Measurements from ENCODE around the gene MAN2A2.

The MAN2A2 gene

GRCh38 chr15:90949979-90950675 is 47.0 kb downstream of the MAN2A2 start:
- TF ChIP-seq CTCF (IDR thresholded peaks at IDR 0.05; ENCODE audit: low read depth, low read length, poor library complexity, severe bottlenecking) = no peak
- TF ChIP-seq EZH2phosphoT487 (IDR thresholded peaks at IDR 0.05; ENCODE audit: borderline replicate concordance, low read length) = no peak
- H3K4me1 ChIP-seq (ENCODE audit: control insufficient read depth, low read length) = peaks cover 6% of the 10 kb centered on the region
- no peak overlapping the region for H3K4me3 ChIP-seq (ENCODE audit: low read length)
- no peak overlapping the region for H3K4me2 ChIP-seq (ENCODE audit: low read length)
- no peaks in the 10 kb centered on the region for H3F3A ChIP-seq (ENCODE audit: control insufficient read depth, insufficient read depth)
- no peaks in the 10 kb centered on the region for H4K20me1 ChIP-seq (ENCODE audit: control insufficient read depth, insufficient read depth, low read depth, low read length)
- no peaks in the 10 kb centered on the region for H3K79me2 ChIP-seq (ENCODE audit: control insufficient read depth, low read length)
- no peaks in the 10 kb centered on the region for H3K27me3 ChIP-seq (ENCODE audit: control insufficient read depth, low read length)
- no peak overlapping the region for H3K27ac ChIP-seq (ENCODE audit: low read depth, low read length)
- H3K9me3 ChIP-seq (ENCODE audit: control insufficient read depth, insufficient read depth, low read length) = no peaks in the 10 kb centered on the region
- H3K9me2 ChIP-seq (replicated peaks; ENCODE audit: control insufficient read depth, low read length) = no peaks in the 10 kb centered on the region
- peaks cover 69% of the 10 kb centered on the region for H3K36me3 ChIP-seq (ENCODE audit: control insufficient read depth, low read length)

DNA sequence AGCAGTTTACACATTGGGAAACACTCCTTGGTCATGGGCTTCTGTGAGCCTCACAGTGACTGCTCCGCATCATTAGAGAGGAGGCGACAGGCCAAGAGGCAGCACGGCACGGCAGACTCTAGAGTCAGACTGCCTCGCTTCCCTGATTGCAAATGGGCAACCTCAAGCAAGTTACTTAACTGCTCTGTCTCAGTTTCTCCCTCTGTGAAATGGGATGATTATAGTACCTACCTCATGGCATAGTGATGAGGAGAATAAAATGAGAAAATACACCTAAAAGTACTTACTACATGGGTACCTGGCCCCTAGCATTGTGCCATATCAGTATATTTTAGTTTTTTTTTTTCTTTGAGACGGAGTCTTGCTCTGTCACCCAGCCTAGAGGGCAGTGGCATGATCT is 47.6 kb downstream of the MAN2A2 start:
- H3K79me2 ChIP-seq (ENCODE audit: control insufficient read depth, low read length) = peaks cover 5% of the 10 kb centered on the region
- H3K4me2 ChIP-seq (ENCODE audit: low read length) = no peak overlapping the region
- peaks cover 69% of the 10 kb centered on the region for H3K36me3 ChIP-seq (ENCODE audit: control insufficient read depth, low read length)
- H3K27me3 ChIP-seq (ENCODE audit: control insufficient read depth, low read length) = no peaks in the 10 kb centered on the region
- H3K9me3 ChIP-seq (ENCODE audit: control insufficient read depth, insufficient read depth, low read length) = no peaks in the 10 kb centered on the region
- no peak overlapping the region for H3K4me3 ChIP-seq (ENCODE audit: low read length)
- H3K4me1 ChIP-seq (ENCODE audit: control insufficient read depth, low read length) = peaks cover 8% of the 10 kb centered on the region
- no peaks in the 10 kb centered on the region for H3K9me2 ChIP-seq (replicated peaks; ENCODE audit: control insufficient read depth, low read length)
- no peaks in the 10 kb centered on the region for H3F3A ChIP-seq (ENCODE audit: control insufficient read depth, insufficient read depth)
- TF ChIP-seq CTCF (IDR thresholded peaks at IDR 0.05; ENCODE audit: low read depth, low read length, poor library complexity, severe bottlenecking) = no peak
- H3K27ac ChIP-seq (ENCODE audit: low read depth, low read length) = no peak overlapping the region
- H4K20me1 ChIP-seq (ENCODE audit: control insufficient read depth, insufficient read depth, low read depth, low read length) = no peaks in the 10 kb centered on the region

DNA sequence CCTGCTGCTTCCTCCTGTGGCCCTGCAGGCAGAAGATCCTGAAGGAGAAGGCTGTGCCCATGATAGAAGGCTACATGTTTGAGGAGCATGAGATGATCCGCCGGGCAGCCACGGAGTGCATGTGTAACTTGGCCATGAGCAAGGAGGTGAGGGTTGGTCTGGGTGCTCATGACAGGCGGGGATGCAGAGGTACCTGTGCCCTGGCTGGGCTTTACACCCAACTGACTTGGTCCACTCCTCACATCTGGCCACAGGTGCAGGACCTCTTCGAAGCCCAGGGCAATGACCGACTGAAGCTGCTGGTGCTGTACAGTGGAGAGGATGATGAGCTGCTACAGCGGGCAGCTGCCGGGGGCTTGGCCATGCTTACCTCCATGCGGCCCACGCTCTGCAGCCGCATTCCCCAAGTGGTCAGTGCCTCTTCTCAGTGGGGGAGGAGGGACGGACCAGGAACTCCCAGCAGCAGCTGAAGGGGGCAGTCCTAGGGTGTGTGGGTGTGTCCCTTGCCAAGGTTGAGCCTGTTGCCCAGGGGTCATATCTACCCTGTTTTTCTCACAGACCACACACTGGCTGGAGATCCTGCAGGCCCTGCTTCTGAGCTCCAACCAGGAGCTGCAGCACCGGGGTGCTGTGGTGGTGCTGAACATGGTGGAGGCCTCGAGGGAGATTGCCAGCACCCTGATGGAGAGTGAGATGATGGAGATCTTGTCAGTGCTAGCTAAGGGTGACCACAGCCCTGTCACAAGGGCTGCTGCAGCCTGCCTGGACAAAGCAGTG is 50.0 kb downstream of the MAN2A2 start:
- H3K27me3 ChIP-seq (ENCODE audit: control insufficient read depth, low read length) = no peaks in the 10 kb centered on the region
- no peak overlapping the region for H3K27ac ChIP-seq (ENCODE audit: low read depth, low read length)
- no peak overlapping the region for H3K4me2 ChIP-seq (ENCODE audit: low read length)
- H3K36me3 ChIP-seq (ENCODE audit: control insufficient read depth, low read length) = peaks cover 68% of the 10 kb centered on the region
- no peaks in the 10 kb centered on the region for H3F3A ChIP-seq (ENCODE audit: control insufficient read depth, insufficient read depth)
- H3K9me2 ChIP-seq (replicated peaks; ENCODE audit: control insufficient read depth, low read length) = no peaks in the 10 kb centered on the region
- H3K79me2 ChIP-seq (ENCODE audit: control insufficient read depth, low read length) = peaks cover 30% of the 10 kb centered on the region
- H4K20me1 ChIP-seq (ENCODE audit: control insufficient read depth, insufficient read depth, low read depth, low read length) = no peaks in the 10 kb centered on the region
- peaks cover 24% of the 10 kb centered on the region for H3K4me1 ChIP-seq (ENCODE audit: control insufficient read depth, low read length)
- TF ChIP-seq EZH2phosphoT487 (IDR thresholded peaks at IDR 0.05; ENCODE audit: borderline replicate concordance, low read length) (no peak), CTCF (IDR thresholded peaks at IDR 0.05; ENCODE audit: low read depth, low read length, poor library complexity, severe bottlenecking) (no peak)
- H3K4me3 ChIP-seq (ENCODE audit: low read length) = no peak overlapping the region
- H3K9me3 ChIP-seq (ENCODE audit: control insufficient read depth, insufficient read depth, low read length) = no peaks in the 10 kb centered on the region

Data from DOHH2 (cell line).